Endothelial cell of umbilical vein (primary cell): ENCODE results near the gene PRKAG2. TPM values are rescaled to one million over a fixed set of nuclear protein-coding genes. Genes with fewer than 3 reads are reported as not detected.

Experiments
- BruUV-seq: library from RNA; stranded (reverse); fragments of 400-500 nt; replicated peaks from 2 replicates; lab custom pipeline; 2021; lab: Mats Ljungman, UMichigan
- CTCF ChIA-PET: fragments of 300-600, 350-600 bp; sonication (Branson Sonifier 250); formaldehyde crosslinking; loops from one replicate; lab custom pipeline; 2021; ENCODE audit warnings: antibody characterized with exemption, inconsistent platforms; lab: Charles Lee
- POLR2A ChIA-PET: fragments of 300-600, 350-600 bp; sonication (Branson Sonifier 250); formaldehyde crosslinking; loops from one replicate; lab custom pipeline; 2021; ENCODE audit warnings: antibody characterized with exemption, inconsistent platforms; lab: Charles Lee
- DNase-seq: peaks from one replicate; pipeline ENCODE4 v3.0.0-alpha.2; 2011; ENCODE audit warnings: low read depth, low spot score
- FAIRE-seq: peaks from 2 replicates; lab custom pipeline; 2011; peaks lifted over from hg19 to GRCh38; lab: Jason Lieb, UNC
- H2AFZ ChIP-seq: 2 replicates; pipeline ENCODE4 v1.6.0; 2012; ENCODE audit warnings: low read depth, low read length, control low read depth, inconsistent platforms
- H3K27ac ChIP-seq: 2 replicates; pipeline ENCODE4 v1.5.1; 2011; ENCODE audit warnings: low read depth, mild to moderate bottlenecking, control low read depth, low read length, moderate library complexity; ENCODE audit not compliant: insufficient read depth
- H3K27me3 ChIP-seq, 2 experiments: 2 replicates each; pipeline versions ENCODE4 v1.6.0 to v1.6.1; 2011; ENCODE audit warnings: low read length in 2 of 2, mixed read lengths in 1 of 2; ENCODE audit not compliant: control insufficient read depth in 2 of 2, insufficient read depth in 2 of 2
- H3K36me3 ChIP-seq, 2 experiments: 2 replicates in 1 of 2; 3 replicates in 1 of 2; pipeline ENCODE4 v1.5.1; 2011; ENCODE audit warnings: low read length in 2 of 2, mild to moderate bottlenecking in 1 of 2, moderate library complexity in 1 of 2; ENCODE audit not compliant: control insufficient read depth in 2 of 2, insufficient read depth in 2 of 2; ENCODE audit errors: extremely low read depth in 1 of 2
- H3K4me1 ChIP-seq: 3 replicates; pipeline ENCODE4 v1.5.1; 2011; ENCODE audit warnings: mild to moderate bottlenecking, low read length; ENCODE audit not compliant: control insufficient read depth, insufficient read depth; ENCODE audit errors: extremely low read depth
- H3K4me2 ChIP-seq: 2 replicates; pipeline ENCODE4 v1.6.1; 2011; ENCODE audit warnings: low read length, control low read depth, mixed read lengths; ENCODE audit not compliant: insufficient read depth
- H3K4me3 ChIP-seq, 3 experiments: fragments of 200-600 bp in 1 of 3; sonication (generic), shearing (Covaris generic) in 1 of 3; replicated peaks in 1 of 3; 2 replicates each; pipeline ENCODE4 v1.5.1; 2011 to 2016; ENCODE audit warnings: control low read depth in 3 of 3, low read length in 3 of 3, mild to moderate bottlenecking in 2 of 3, inconsistent platforms in 1 of 3, low read depth in 1 of 3, moderate library complexity in 1 of 3; ENCODE audit not compliant: insufficient read depth in 1 of 3
- H3K79me2 ChIP-seq: 2 replicates; pipeline ENCODE4 v1.6.0; 2012; ENCODE audit warnings: low read length, inconsistent platforms; ENCODE audit not compliant: control insufficient read depth, insufficient read depth
- H3K9ac ChIP-seq: replicated peaks from 2 replicates; pipeline ENCODE3; 2011; ENCODE audit warnings: low read length, control low read depth; ENCODE audit not compliant: insufficient read depth; ENCODE audit errors: extremely low read depth
- H3K9me1 ChIP-seq: replicated peaks from 3 replicates; pipeline ENCODE4 v1.6.0; 2011; ENCODE audit warnings: mild to moderate bottlenecking, low read length; ENCODE audit not compliant: control insufficient read depth, insufficient read depth; ENCODE audit errors: extremely low read depth
- H3K9me3 ChIP-seq: replicated peaks from 2 replicates; pipeline ENCODE4 v1.5.1; 2012; ENCODE audit warnings: low read length, inconsistent platforms; ENCODE audit not compliant: control insufficient read depth, insufficient read depth
- H4K20me1 ChIP-seq: replicated peaks from 2 replicates; pipeline ENCODE3; 2011; ENCODE audit warnings: mild to moderate bottlenecking, low read length; ENCODE audit not compliant: control insufficient read depth, insufficient read depth; ENCODE audit errors: extremely low read depth
- CTCF ChIP-seq, 2 donors: IDR thresholded peaks; 1 replicate in 1 of 2; 2 replicates in 1 of 2; pipeline ENCODE4 v1.5.1; 2011; ENCODE audit warnings: low read length in 2 of 2, mild to moderate bottlenecking in 2 of 2, moderate library complexity in 2 of 2, control low read depth in 1 of 2, inconsistent platforms in 1 of 2, low read depth in 1 of 2; ENCODE audit not compliant: insufficient read depth in 1 of 2; ENCODE audit errors: extremely low read depth in 1 of 2
- EZH2 ChIP-seq: IDR thresholded peaks from 2 replicates; pipeline ENCODE4 v1.6.1; 2012; ENCODE audit warnings: borderline replicate concordance, low read depth, mild to moderate bottlenecking, moderate library complexity, low read length, inconsistent platforms; ENCODE audit not compliant: severe bottlenecking
- FOS ChIP-seq: IDR thresholded peaks from 2 replicates; pipeline ENCODE4 v1.6.1; 2011; ENCODE audit warnings: mild to moderate bottlenecking, low read length, moderate library complexity, borderline replicate concordance; ENCODE audit not compliant: insufficient read depth
- JUN ChIP-seq: IDR thresholded peaks from 2 replicates; pipeline ENCODE4 v1.6.1; 2011; ENCODE audit warnings: borderline replicate concordance, low read depth; ENCODE audit not compliant: insufficient read length, insufficient read depth
- MAX ChIP-seq: IDR thresholded peaks from 2 replicates; pipeline ENCODE4 v1.6.1; 2011; ENCODE audit not compliant: insufficient read depth, insufficient read length
- MYC ChIP-seq: IDR thresholded peaks from one replicate; pipeline ENCODE4 v1.6.1; 2011; ENCODE audit warnings: mild to moderate bottlenecking, low read depth, low read length
- POLR2A ChIP-seq: IDR thresholded peaks from 2 replicates; pipeline ENCODE4 v1.6.1; 2012; ENCODE audit warnings: low read depth, mild to moderate bottlenecking, control low read depth, low read length
- POLR2AphosphoS5 ChIP-seq: IDR thresholded peaks from 2 replicates; pipeline ENCODE4 v1.6.1; 2012; ENCODE audit warnings: low read depth, mild to moderate bottlenecking, control low read depth, low read length, moderate library complexity; ENCODE audit not compliant: insufficient read depth
- dilution Hi-C: fragments of 300-500 bp; cut with MboI; formaldehyde crosslinking; loops from one replicate; pipeline ENCODE4 v1.15.0; 2019; ENCODE audit warnings: low sequenced_read_pairs; ENCODE audit not compliant: extremely low pct_ligation_motif_present
- intact Hi-C: fragments of 100-400 bp; cut with micrococcal nuclease; formaldehyde crosslinking; loops from one replicate; pipeline ENCODE4 v1.10.0; 2022
- polyA plus RNA-seq, 4 experiments: library from polyadenylated mRNA; depleted of rRNA in 3 of 4; stranded (reverse) in 3 of 4; unstranded in 1 of 4; fragments of >200 nt; gene quantifications; 2 replicates each; pipeline versions ENCODE4 v1.2.1 to v1.2.3, GENCODE V29; 2011 to 2012; ENCODE audit warnings: missing spikeins in 1 of 4
- total RNA-seq: library from RNA; stranded (reverse); gene quantifications from 2 replicates; pipeline ENCODE4 v1.2.3, GENCODE V29; 2021

Gene PRKAG2
- total and polyA plus RNA-seq, 2 donors (not counting 3 experiments of a cell fraction or from before 2014, with no cell fraction given): 19.3 to 51.5 TPM

- Histone ChIP-seq H4K20me1 (no peaks in the 10 kb centered on the region), H3K9me1 (no peaks in the 10 kb centered on the region), H3K9ac (no peak overlapping the region), H3K4me1 (no peaks in the 10 kb centered on the region), H2AFZ (peak overlapping the region; percentile 30), H3K27ac (no peak overlapping the region), H3K4me3 (no peak overlapping the region), H3K9me3 (no peaks in the 10 kb centered on the region), H3K27me3 (peaks cover 0 to 1% of the 10 kb centered on the region in 2 experiments), H3K36me3 (no peaks in the 10 kb centered on the region), H3K4me2 (no peak overlapping the region), H3K79me2 (no peaks in the 10 kb centered on the region)
- intact Hi-C loops (no loop called here), dilution Hi-C loops (no loop called here)
- BruUV-seq: no TSS peak
- FAIRE-seq (no peak), DNase-seq (no peak)
- POLR2A ChIA-PET: no interaction called here
- TF ChIP-seq POLR2A (no peak), EZH2 (no peak), MAX (no peak), FOS (no peak), CTCF (IDR thresholded peaks at IDR 0.05; ENCODE audit: extremely low read depth in 1 of 2, insufficient read depth in 1 of 2, low read depth in 1 of 2, low read length in 2 of 2) (no peak), JUN (no peak), MYC (no peak), POLR2AphosphoS5 (no peak)
- CTCF ChIA-PET: interaction anchor here (1.0 kb wide), 1 partner anchor 96 kb away, joined by 3 read pairs; no protein-coding TSS in a partner anchor
These were observed 8.4 kb downstream of the PRKAG2 start for GRCh38 chr7:151868396-151869108.
